Caco-2 (cell line): Measurements from ENCODE around the gene CDH1. TPM values are rescaled to one million over a fixed set of nuclear protein-coding genes. Genes with fewer than 3 reads are reported as not detected.

Experiments used
- BruUV-seq: library from RNA; stranded (reverse); fragments of 400-500 nt; replicated peaks from 2 replicates; lab custom pipeline; 2021; lab: Mats Ljungman, UMichigan
- CTCF ChIA-PET: fragments of 300-600 bp; sonication (Branson Sonifier 250); formaldehyde crosslinking; loops from one replicate; lab custom pipeline; 2022; ENCODE audit warnings: antibody characterized with exemption; lab: Charles Lee
- POLR2A ChIA-PET: fragments of 300-600 bp; sonication (Branson Sonifier 250); formaldehyde crosslinking; loops from one replicate; lab custom pipeline; 2022; ENCODE audit warnings: antibody characterized with exemption; lab: Charles Lee
- DNase-seq, 2 experiments: peaks; one replicate each; pipeline versions ENCODE4 v3.0.0 to v3.0.0-alpha.2; 2020 to 2022
- H3K27me3 ChIP-seq: replicated peaks from 2 replicates; pipeline ENCODE4 v1.6.0; 2011; ENCODE audit warnings: low read length; ENCODE audit not compliant: control insufficient read depth, insufficient read depth
- H3K36me3 ChIP-seq: 2 replicates; pipeline ENCODE4 v1.5.1; 2011; ENCODE audit warnings: low read length; ENCODE audit not compliant: control insufficient read depth, insufficient read depth
- H3K4me1 ChIP-seq: fragments of 250-450 bp; sonication (Bioruptor Pico); 2 replicates; pipeline ENCODE4 v1.5.1; 2020; ENCODE audit warnings: mild to moderate bottlenecking
- H3K4me3 ChIP-seq: 2 replicates; pipeline ENCODE4 v1.5.1; 2011; ENCODE audit warnings: low read depth, mild to moderate bottlenecking, control low read depth, low read length
- H3K9me3 ChIP-seq: fragments of 250-450 bp; sonication (Bioruptor Pico); 2 replicates; pipeline ENCODE4 v1.5.1; 2020; ENCODE audit warnings: mild to moderate bottlenecking, moderate library complexity
- H3K27ac Mint-ChIP-seq: one replicate; pipeline ENCODE4 v1.8.0; 2022; ENCODE audit warnings: mixed read lengths; ENCODE audit not compliant: unreplicated experiment
- H3K27me3 Mint-ChIP-seq: one replicate; pipeline ENCODE4 v1.8.0; 2022; ENCODE audit warnings: mixed read lengths; ENCODE audit not compliant: insufficient read depth, unreplicated experiment
- H3K36me3 Mint-ChIP-seq: one replicate; pipeline ENCODE4 v1.8.0; 2022; ENCODE audit warnings: mild to moderate bottlenecking, mixed read lengths; ENCODE audit not compliant: insufficient read depth, unreplicated experiment
- H3K4me1 Mint-ChIP-seq: one replicate; pipeline ENCODE4 v1.8.0; 2022; ENCODE audit warnings: low read depth, mixed read lengths; ENCODE audit not compliant: unreplicated experiment
- H3K4me3 Mint-ChIP-seq: one replicate; pipeline ENCODE4 v1.8.0; 2022; ENCODE audit warnings: mild to moderate bottlenecking, moderate library complexity, mixed read lengths; ENCODE audit not compliant: unreplicated experiment
- H3K9me3 Mint-ChIP-seq: one replicate; pipeline ENCODE4 v1.8.0; 2022; ENCODE audit warnings: mixed read lengths; ENCODE audit not compliant: unreplicated experiment
- CTCF ChIP-seq, 2 experiments: fragments of 200-600 bp in 1 of 2; IDR thresholded peaks; 1 replicate in 1 of 2; 2 replicates in 1 of 2; pipeline versions ENCODE4 v1.5.1 to v1.8.0; 2011 to 2022; ENCODE audit warnings: antibody characterized with exemption in 1 of 2, control low read depth in 1 of 2, inconsistent platforms in 1 of 2, low read depth in 1 of 2, low read length in 1 of 2, mild to moderate bottlenecking in 1 of 2, moderate library complexity in 1 of 2; ENCODE audit not compliant: insufficient read depth in 1 of 2, severe bottlenecking in 1 of 2, unreplicated experiment in 1 of 2
- intact Hi-C: fragments of 100-400 bp; cut with micrococcal nuclease; formaldehyde crosslinking; loops from one replicate; pipeline ENCODE4 v1.10.0; 2022; ENCODE audit not compliant: unreplicated experiment
- total RNA-seq: library from RNA; stranded (reverse); gene quantifications from 2 replicates; pipeline ENCODE4 v1.2.3, GENCODE V29; 2022

Gene CDH1
- total RNA-seq, 1 experiment from 2014 or later = 783 TPM

GRCh38 chr16:68859828-68860227 lies 122.7 kb downstream of the CDH1 start:
- Histone ChIP-seq H3K4me1 (no peaks in the 10 kb centered on the region), H3K36me3 (no peaks in the 10 kb centered on the region), H3K4me3 (no peak overlapping the region), H3K9me3 (no peaks in the 10 kb centered on the region), H3K27me3 (no peaks in the 10 kb centered on the region)
- ChIA-PET CTCF (no interaction called here), POLR2A (no interaction called here)
- intact Hi-C loops = no loop called here
- no peak for DNase-seq
- H3K9me3 Mint-ChIP-seq = no peaks in the 10 kb centered on the region
- no peak for TF ChIP-seq CTCF (IDR thresholded peaks at IDR 0.05; ENCODE audit: insufficient read depth in 1 of 2, low read depth in 1 of 2, low read length in 1 of 2, severe bottlenecking in 1 of 2, unreplicated experiment in 1 of 2)
- no peaks in the 10 kb centered on the region for H3K27me3 Mint-ChIP-seq
- H3K36me3 Mint-ChIP-seq = no peaks in the 10 kb centered on the region
- no TSS peak for BruUV-seq
- peaks cover 6% of the 10 kb centered on the region for H3K4me1 Mint-ChIP-seq
- no peak overlapping the region for H3K27ac Mint-ChIP-seq
- H3K4me3 Mint-ChIP-seq = no peak overlapping the region

- H3K36me3 ChIP-seq = no peaks in the 10 kb centered on the region
- H3K4me3 Mint-ChIP-seq = no peak overlapping the region
- DNase-seq = no peak
- ChIA-PET POLR2A (no interaction called here), CTCF (no interaction called here)
- intact Hi-C loops = no loop called here
- no peaks in the 10 kb centered on the region for H3K36me3 Mint-ChIP-seq
- H3K27me3 Mint-ChIP-seq = no peaks in the 10 kb centered on the region
- H3K9me3 Mint-ChIP-seq = no peaks in the 10 kb centered on the region
- no peak overlapping the region for H3K27ac Mint-ChIP-seq
- no peaks in the 10 kb centered on the region for H3K9me3 ChIP-seq
- no peaks in the 10 kb centered on the region for H3K27me3 ChIP-seq
- H3K4me1 ChIP-seq = no peaks in the 10 kb centered on the region
- no peak for TF ChIP-seq CTCF (IDR thresholded peaks at IDR 0.05; ENCODE audit: insufficient read depth in 1 of 2, low read depth in 1 of 2, low read length in 1 of 2, severe bottlenecking in 1 of 2, unreplicated experiment in 1 of 2)
- H3K4me3 ChIP-seq = no peak overlapping the region
- H3K4me1 Mint-ChIP-seq = peaks cover 6% of the 10 kb centered on the region
- no TSS peak for BruUV-seq
Observed at GRCh38 chr16:68860978-68861892, 124.1 kb downstream of the CDH1 start.

- CTCF ChIA-PET = interaction anchor here (0.6 kb wide), 1 partner anchor 19 kb away, joined by 3 read pairs; no protein-coding TSS in a partner anchor
- peaks cover 6% of the 10 kb centered on the region for H3K36me3 Mint-ChIP-seq
- DNase-seq = no peak
- intact Hi-C loops = no loop called here
- Histone ChIP-seq H3K27me3 (no peaks in the 10 kb centered on the region), H3K4me3 (no peak overlapping the region), H3K36me3 (no peaks in the 10 kb centered on the region), H3K9me3 (no peaks in the 10 kb centered on the region), H3K4me1 (peaks cover 18% of the 10 kb centered on the region)
- no peak for TF ChIP-seq CTCF (IDR thresholded peaks at IDR 0.05; ENCODE audit: insufficient read depth in 1 of 2, low read depth in 1 of 2, low read length in 1 of 2, severe bottlenecking in 1 of 2, unreplicated experiment in 1 of 2)
- H3K4me3 Mint-ChIP-seq = no peak overlapping the region
- peaks cover 9% of the 10 kb centered on the region for H3K4me1 Mint-ChIP-seq
- H3K27ac Mint-ChIP-seq = no peak overlapping the region
- POLR2A ChIA-PET = interaction anchor here (0.6 kb wide), 2 partner anchors 77 to 209 kb away, joined by 4 read pairs; no protein-coding TSS in a partner anchor
- H3K9me3 Mint-ChIP-seq = no peaks in the 10 kb centered on the region
- no peaks in the 10 kb centered on the region for H3K27me3 Mint-ChIP-seq
- BruUV-seq = no TSS peak
Observed at GRCh38 chr16:68866933-68867332, 129.8 kb downstream of the CDH1 start.
